Progenitor cell of endocrine pancreas (in vitro differentiated cells): ENCODE measurements around the gene GNAI1. TPM values are rescaled to one million over a fixed set of nuclear protein-coding genes. Genes with fewer than 3 reads are reported as not detected.

Experiments used
- DNase-seq: peaks from one replicate; pipeline ENCODE4 v3.0.0; 2021; ENCODE audit warnings: low spot score; ENCODE audit not compliant: unreplicated experiment
- H3K27ac Mint-ChIP-seq: 2 replicates; pipeline ENCODE4 v1.8.0; 2021; ENCODE audit warnings: mild to moderate bottlenecking, moderate library complexity, mixed read lengths
- H3K27me3 Mint-ChIP-seq: 2 replicates; pipeline ENCODE4 v1.8.0; 2021; ENCODE audit warnings: mixed read lengths
- H3K36me3 Mint-ChIP-seq: 2 replicates; pipeline ENCODE4 v1.8.0; 2022; ENCODE audit warnings: mixed read lengths; ENCODE audit not compliant: insufficient read depth
- H3K4me1 Mint-ChIP-seq: 2 replicates; pipeline ENCODE4 v1.8.0; 2021; ENCODE audit warnings: low read depth, mixed read lengths
- H3K4me3 Mint-ChIP-seq: 2 replicates; pipeline ENCODE4 v1.8.0; 2021; ENCODE audit warnings: low read depth, mild to moderate bottlenecking, moderate library complexity, mixed read lengths
- H3K9me3 Mint-ChIP-seq: 2 replicates; pipeline ENCODE4 v1.8.0; 2021; ENCODE audit warnings: low read depth, mixed read lengths
- total RNA-seq: library from RNA; stranded (reverse); gene quantifications from 2 replicates; pipeline ENCODE4 v1.2.1, GENCODE V29; 2021
- TF ChIP-seq, protein P1 (sequence below): fragments of 200-600 bp; sonication (generic); IDR thresholded peaks from one replicate; pipeline ENCODE4 v1.5.0; 2021; ENCODE audit warnings: antibody characterized with exemption, mild to moderate bottlenecking; ENCODE audit not compliant: unreplicated experiment

GNAI1 gene
- total RNA-seq, 1 donor from 2014 or later: 50.8 TPM

DNA sequence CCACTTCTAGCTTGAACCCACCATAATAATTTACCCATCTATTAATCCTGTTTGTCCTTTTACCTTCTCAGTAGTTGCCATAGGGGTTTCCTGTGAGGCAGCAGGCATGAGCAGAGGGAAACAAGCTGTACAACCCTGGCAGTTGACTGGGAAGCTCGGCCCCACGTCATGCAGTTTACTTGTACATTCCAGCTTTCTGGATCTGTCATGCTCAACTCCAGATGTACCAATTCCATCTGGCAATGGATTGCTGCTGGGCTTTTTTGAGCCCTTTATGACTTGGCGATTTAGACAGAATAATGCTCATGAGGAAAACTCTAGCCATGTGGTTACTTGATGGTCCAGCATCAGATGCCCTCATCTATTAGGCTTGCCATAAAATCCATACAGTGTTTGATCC lies 112.5 kb downstream of the GNAI1 start:
- Mint-ChIP-seq H3K4me3 (no peak overlapping the region), H3K36me3 (no peaks in the 10 kb centered on the region), H3K27ac (no peak overlapping the region), H3K4me1 (peaks cover 10% of the 10 kb centered on the region), H3K9me3 (no peaks in the 10 kb centered on the region), H3K27me3 (no peaks in the 10 kb centered on the region)
- DNase-seq: no peak
- TF ChIP-seq, protein P1, sequence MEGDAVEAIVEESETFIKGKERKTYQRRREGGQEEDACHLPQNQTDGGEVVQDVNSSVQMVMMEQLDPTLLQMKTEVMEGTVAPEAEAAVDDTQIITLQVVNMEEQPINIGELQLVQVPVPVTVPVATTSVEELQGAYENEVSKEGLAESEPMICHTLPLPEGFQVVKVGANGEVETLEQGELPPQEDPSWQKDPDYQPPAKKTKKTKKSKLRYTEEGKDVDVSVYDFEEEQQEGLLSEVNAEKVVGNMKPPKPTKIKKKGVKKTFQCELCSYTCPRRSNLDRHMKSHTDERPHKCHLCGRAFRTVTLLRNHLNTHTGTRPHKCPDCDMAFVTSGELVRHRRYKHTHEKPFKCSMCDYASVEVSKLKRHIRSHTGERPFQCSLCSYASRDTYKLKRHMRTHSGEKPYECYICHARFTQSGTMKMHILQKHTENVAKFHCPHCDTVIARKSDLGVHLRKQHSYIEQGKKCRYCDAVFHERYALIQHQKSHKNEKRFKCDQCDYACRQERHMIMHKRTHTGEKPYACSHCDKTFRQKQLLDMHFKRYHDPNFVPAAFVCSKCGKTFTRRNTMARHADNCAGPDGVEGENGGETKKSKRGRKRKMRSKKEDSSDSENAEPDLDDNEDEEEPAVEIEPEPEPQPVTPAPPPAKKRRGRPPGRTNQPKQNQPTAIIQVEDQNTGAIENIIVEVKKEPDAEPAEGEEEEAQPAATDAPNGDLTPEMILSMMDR: no peak

GRCh38 chr7:80247891-80248290 lies 113.3 kb downstream of the GNAI1 start:
- no peak for DNase-seq
- Mint-ChIP-seq H3K27me3 (no peaks in the 10 kb centered on the region), H3K27ac (no peak overlapping the region), H3K4me1 (peaks cover 10% of the 10 kb centered on the region), H3K4me3 (no peak overlapping the region), H3K9me3 (no peaks in the 10 kb centered on the region), H3K36me3 (no peaks in the 10 kb centered on the region)
- TF ChIP-seq, protein P1: no peak

GRCh38 chr7:80249184-80249583 lies 114.6 kb downstream of the GNAI1 start:
- Mint-ChIP-seq H3K36me3 (no peaks in the 10 kb centered on the region), H3K4me1 (peaks cover 6% of the 10 kb centered on the region), H3K9me3 (no peaks in the 10 kb centered on the region), H3K4me3 (no peak overlapping the region), H3K27ac (no peak overlapping the region), H3K27me3 (no peaks in the 10 kb centered on the region)
- TF ChIP-seq, protein P1: no peak
- no peak for DNase-seq

DNA sequence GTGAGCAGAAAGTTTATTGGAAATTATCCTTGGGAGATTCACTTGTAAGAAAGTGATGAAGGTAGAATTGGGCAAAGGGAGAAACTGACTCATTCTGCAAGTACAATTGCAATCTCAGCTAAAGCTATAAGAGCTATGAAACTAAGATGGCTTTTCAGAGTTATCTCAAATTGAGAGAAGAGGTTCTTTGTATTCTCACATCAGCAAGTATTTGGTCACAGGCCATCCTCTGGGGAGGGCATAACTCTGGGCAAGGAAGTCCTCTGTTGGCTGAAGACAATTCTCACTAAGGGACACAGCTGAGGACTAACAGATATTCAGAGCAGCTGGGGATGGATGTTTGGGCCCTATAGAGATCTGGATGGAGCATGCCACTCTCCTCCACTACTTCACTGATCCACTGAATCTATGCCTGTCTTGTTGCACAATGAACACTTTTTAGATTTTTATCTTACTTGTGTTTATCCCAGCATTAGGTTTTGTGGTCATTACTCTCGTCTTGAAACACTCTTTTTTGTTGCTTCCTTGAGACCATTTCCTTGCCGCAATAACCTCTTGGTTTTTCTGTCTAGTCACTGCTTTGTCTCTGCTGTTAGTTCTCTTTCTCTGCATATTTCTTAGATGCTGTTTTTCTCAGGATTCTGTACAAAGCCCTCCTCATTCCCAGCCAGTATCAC lies 115.1 kb downstream of the GNAI1 start:
- Mint-ChIP-seq H3K27me3 (no peaks in the 10 kb centered on the region), H3K27ac (no peak overlapping the region), H3K36me3 (no peaks in the 10 kb centered on the region), H3K4me1 (peaks cover 3% of the 10 kb centered on the region), H3K4me3 (no peak overlapping the region), H3K9me3 (no peaks in the 10 kb centered on the region)
- TF ChIP-seq, protein P1: no peak
- DNase-seq: no peak

GRCh38 chr7:80253237-80253636 lies 118.6 kb downstream of the GNAI1 start:
- H3K4me1 Mint-ChIP-seq: peaks cover 3% of the 10 kb centered on the region
- H3K9me3 Mint-ChIP-seq: no peaks in the 10 kb centered on the region
- no peak for DNase-seq
- H3K36me3 Mint-ChIP-seq: no peaks in the 10 kb centered on the region
- TF ChIP-seq, protein P1: no peak
- no peak overlapping the region for H3K27ac Mint-ChIP-seq
- H3K4me3 Mint-ChIP-seq: no peak overlapping the region
- H3K27me3 Mint-ChIP-seq: no peaks in the 10 kb centered on the region
